Effector memory CD4-positive, alpha-beta T cell (primary cell): ENCODE data around the gene POLR2M.

ENCODE experiments used
- DNase-seq, 3 donors: peaks; one replicate each; pipeline ENCODE4 v3.0.0-alpha.2; 2020
- H3K27ac ChIP-seq: 2 replicates; pipeline ENCODE4 v1.7.0; 2013; ENCODE audit warnings: mild to moderate bottlenecking, low read length, moderate library complexity; ENCODE audit not compliant: insufficient read depth, poor library complexity, severe bottlenecking
- H3K27me3 ChIP-seq: replicated peaks from 2 replicates; pipeline ENCODE4 v1.7.0; 2013; ENCODE audit warnings: mild to moderate bottlenecking, low read length; ENCODE audit not compliant: insufficient read depth, control insufficient read depth, poor library complexity, severe bottlenecking
- H3K36me3 ChIP-seq: 2 replicates; pipeline ENCODE4 v1.7.0; 2013; ENCODE audit warnings: mild to moderate bottlenecking, low read length, moderate library complexity; ENCODE audit not compliant: control insufficient read depth, insufficient read depth
- H3K4me1 ChIP-seq: 2 replicates; pipeline ENCODE4 v1.7.0; 2013; ENCODE audit warnings: low read length, mild to moderate bottlenecking; ENCODE audit not compliant: control insufficient read depth, insufficient read depth, poor library complexity, severe bottlenecking
- H3K4me3 ChIP-seq: 2 replicates; pipeline ENCODE4 v1.7.0; 2013; ENCODE audit warnings: low read length, low read depth, mild to moderate bottlenecking; ENCODE audit not compliant: insufficient read depth, poor library complexity, severe bottlenecking
- H3K9me3 ChIP-seq: 2 replicates; pipeline ENCODE4 v1.7.0; 2013; ENCODE audit warnings: mild to moderate bottlenecking, low read length, moderate library complexity; ENCODE audit not compliant: control insufficient read depth
- total RNA-seq, 3 donors: gene quantifications; one replicate each; lab custom pipeline; 2026; lab: John Stamatoyannopoulos, UW

Gene POLR2M
- 16.2 to 26.6 (median 18.4) reads per million in 3 donors for total RNA-seq

DNA sequence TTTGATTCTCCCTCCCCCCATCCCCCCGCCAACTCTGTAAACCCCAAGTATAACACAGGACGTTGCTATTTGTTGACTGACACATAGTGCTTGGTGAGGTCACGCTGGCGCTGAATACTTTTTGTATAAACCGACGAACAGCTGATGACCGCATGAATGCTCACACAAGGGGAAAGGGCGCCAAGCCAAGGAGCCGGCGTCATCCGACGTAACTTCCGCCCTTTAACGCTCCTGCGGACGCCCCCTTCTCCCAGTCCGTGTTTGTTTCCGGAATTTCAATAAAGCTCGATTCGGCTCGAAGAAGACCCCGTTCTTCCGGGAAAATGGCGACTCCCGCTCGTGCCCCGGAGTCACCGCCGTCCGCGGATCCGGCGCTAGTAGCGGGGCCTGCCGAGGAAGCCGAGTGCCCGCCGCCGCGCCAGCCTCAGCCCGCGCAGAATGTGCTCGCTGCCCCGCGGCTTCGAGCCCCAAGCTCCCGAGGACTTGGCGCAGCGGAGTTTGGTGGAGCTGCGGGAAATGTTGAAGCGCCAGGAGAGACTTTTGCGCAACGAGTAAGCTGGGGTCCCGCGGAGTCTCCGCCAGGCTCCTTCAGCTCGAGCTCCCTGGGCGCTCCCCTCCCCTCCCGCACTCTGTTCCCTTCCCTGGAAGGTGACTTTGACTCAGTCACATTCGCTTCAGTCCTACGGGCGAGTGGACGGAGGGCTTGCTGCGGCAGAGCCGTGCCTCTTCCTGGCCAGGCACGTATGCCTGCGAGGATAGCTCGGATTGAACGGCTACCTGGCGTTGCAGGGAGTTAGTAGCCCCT, at the start of gene POLR2M:
TSS of gene POLR2M (plus strand) at position 310 of the 805 bp plus-strand sequence. CDS start at position 439, 129 bp downstream.
- H3K4me1 ChIP-seq, result peaks cover 23% of the 10 kb centered on the region

GRCh38 chr15:57657619-57658018, 48.9 kb upstream of the POLR2M start:
- no peaks in the 10 kb centered on the region for H3K4me1 ChIP-seq
- no peak overlapping the region for H3K27ac ChIP-seq
- no peak overlapping the region for H3K4me3 ChIP-seq
- H3K9me3 ChIP-seq, result no peaks in the 10 kb centered on the region
- DNase-seq, result no peak
- no peaks in the 10 kb centered on the region for H3K27me3 ChIP-seq
- H3K36me3 ChIP-seq, result no peaks in the 10 kb centered on the region

More for the DNA sequence above, at the start of gene POLR2M:
- H3K27me3 ChIP-seq, result no peaks in the 10 kb centered on the region
- peak within 1 kb of the TSS; percentile 89 for H3K27ac ChIP-seq
- peak; percentile 84 to 87 (median 86) for DNase-seq
- H3K36me3 ChIP-seq, result peaks cover 20% of the 10 kb centered on the region
- no peaks in the 10 kb centered on the region for H3K9me3 ChIP-seq
- H3K4me3 ChIP-seq, result peak within 1 kb of the TSS; percentile 72

GRCh38 chr15:57662091-57662744, 44.3 kb upstream of the POLR2M start:
- H3K36me3 ChIP-seq, result no peaks in the 10 kb centered on the region
- no peak for DNase-seq
- no peak overlapping the region for H3K27ac ChIP-seq
- H3K4me3 ChIP-seq, result no peak overlapping the region
- H3K4me1 ChIP-seq, result no peaks in the 10 kb centered on the region
- no peaks in the 10 kb centered on the region for H3K9me3 ChIP-seq
- peaks cover 3% of the 10 kb centered on the region for H3K27me3 ChIP-seq

DNA sequence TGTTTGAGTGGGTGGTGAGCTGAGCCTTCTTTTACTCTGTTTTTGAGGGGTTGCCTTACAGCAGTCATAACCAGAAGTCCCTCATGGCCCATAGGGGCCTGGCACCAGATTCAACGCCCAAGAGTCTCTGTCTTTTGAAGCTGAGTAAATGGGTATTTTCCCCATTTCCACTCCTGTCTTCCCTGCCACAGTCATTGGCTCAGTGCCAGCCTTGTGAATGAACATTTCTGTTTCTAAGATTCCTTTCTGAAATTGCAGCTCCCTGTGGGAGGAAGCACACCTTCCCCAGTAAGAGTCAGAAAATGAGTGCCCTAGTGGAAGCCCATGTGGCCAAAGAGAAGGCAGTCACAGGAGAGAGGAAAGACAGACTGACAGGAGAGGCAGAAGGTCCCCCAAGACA, 43.7 kb upstream of the POLR2M start:
- no peak overlapping the region for H3K27ac ChIP-seq
- no peaks in the 10 kb centered on the region for H3K36me3 ChIP-seq
- DNase-seq, result no peak
- no peak overlapping the region for H3K4me3 ChIP-seq
- H3K27me3 ChIP-seq, result peaks cover 3% of the 10 kb centered on the region
- no peaks in the 10 kb centered on the region for H3K4me1 ChIP-seq
- H3K9me3 ChIP-seq, result no peaks in the 10 kb centered on the region

DNA sequence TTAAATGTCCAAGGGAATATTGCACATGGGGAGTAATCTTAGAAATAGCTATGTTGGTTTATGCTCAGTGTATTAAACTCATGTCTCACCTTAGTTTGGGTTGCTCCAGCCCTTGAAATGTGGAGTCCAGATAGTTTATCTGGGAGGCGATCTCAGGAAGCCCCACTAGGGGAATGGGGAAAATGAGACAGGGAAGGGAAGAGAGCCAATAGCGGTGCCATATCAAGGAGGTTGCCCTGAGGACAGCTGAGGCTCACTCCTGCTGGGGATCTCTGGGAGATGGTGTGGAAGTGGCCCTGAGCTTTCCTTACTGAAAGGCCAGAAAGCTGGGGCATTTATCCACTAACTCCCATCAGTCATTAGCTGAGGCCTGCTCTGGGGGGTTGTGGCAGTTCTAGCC, 43.3 kb upstream of the POLR2M start:
- H3K4me1 ChIP-seq, result no peaks in the 10 kb centered on the region
- H3K4me3 ChIP-seq, result no peak overlapping the region
- peaks cover 3% of the 10 kb centered on the region for H3K27me3 ChIP-seq
- no peak for DNase-seq
- no peaks in the 10 kb centered on the region for H3K9me3 ChIP-seq
- H3K27ac ChIP-seq, result no peak overlapping the region
- no peaks in the 10 kb centered on the region for H3K36me3 ChIP-seq

- H3K4me1 ChIP-seq, result no peaks in the 10 kb centered on the region
These were observed 41.3 kb upstream of the POLR2M start for GRCh38 chr15:57665194-57665593.

DNA sequence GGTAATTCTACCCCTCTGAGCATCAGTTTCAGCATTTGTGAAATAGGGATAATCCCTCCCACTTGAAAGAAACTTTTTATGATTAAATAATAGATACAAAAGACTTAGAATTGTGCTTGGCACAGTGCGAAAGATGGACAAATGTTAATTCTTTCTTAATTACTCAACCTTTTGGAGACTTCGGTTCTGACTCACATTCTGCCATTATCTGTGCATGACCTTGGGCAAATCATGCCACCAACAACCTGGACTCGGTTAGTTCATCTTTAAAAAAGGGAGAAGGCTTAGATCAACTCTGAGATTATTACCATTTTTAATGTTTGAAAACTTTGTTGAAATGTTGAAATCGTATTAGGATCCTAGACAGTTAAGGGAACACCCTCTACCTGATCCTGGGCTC, 40.6 kb upstream of the POLR2M start:
- DNase-seq, result no peak
- H3K27ac ChIP-seq, result no peak overlapping the region
- H3K27me3 ChIP-seq, result peaks cover 3% of the 10 kb centered on the region
- no peaks in the 10 kb centered on the region for H3K9me3 ChIP-seq
- no peaks in the 10 kb centered on the region for H3K36me3 ChIP-seq
- H3K4me1 ChIP-seq, result no peaks in the 10 kb centered on the region
- no peak overlapping the region for H3K4me3 ChIP-seq

More at GRCh38 chr15:57665194-57665593, 41.3 kb upstream of the POLR2M start:
- Histone ChIP-seq H3K4me3 (no peak overlapping the region), H3K36me3 (no peaks in the 10 kb centered on the region), H3K27ac (no peak overlapping the region), H3K27me3 (peaks cover 3% of the 10 kb centered on the region), H3K9me3 (no peaks in the 10 kb centered on the region)
- DNase-seq, result no peak

DNA sequence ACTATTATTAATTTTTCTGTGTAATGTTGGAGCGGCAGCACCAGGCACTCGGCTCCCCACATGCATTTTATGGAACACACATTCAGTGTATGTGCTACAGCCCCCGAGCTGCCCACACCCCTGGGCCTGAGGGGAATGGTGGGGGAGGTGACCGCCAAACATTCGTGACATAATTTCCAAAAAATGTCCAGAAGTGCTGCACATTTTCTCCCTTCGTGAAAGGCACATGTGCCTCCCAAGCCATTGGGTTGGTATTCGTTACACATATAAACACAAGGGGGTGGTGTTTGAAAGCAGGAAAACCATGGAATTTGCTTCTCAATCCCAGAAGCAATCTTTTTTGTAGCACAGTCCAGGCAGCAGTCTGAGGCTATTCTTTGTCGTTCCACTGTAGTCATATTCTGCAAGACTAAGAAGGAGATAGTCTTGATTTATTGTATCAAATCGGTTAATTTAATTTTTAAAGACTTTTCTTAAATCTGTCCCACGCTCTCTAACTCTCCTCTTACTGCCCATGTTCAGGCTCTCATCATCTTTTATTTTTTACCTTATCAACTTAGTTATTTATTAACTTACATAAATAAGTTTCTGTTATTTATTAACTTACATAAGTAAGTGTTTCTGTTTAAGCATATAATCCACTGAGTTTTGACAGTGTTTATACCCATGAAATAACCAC, 39.2 kb upstream of the POLR2M start:
- H3K4me3 ChIP-seq, result no peak overlapping the region
- H3K9me3 ChIP-seq, result no peaks in the 10 kb centered on the region
- peaks cover 3% of the 10 kb centered on the region for H3K27me3 ChIP-seq
- no peak overlapping the region for H3K27ac ChIP-seq
- DNase-seq, result no peak
- H3K4me1 ChIP-seq, result no peaks in the 10 kb centered on the region
- H3K36me3 ChIP-seq, result no peaks in the 10 kb centered on the region

DNA sequence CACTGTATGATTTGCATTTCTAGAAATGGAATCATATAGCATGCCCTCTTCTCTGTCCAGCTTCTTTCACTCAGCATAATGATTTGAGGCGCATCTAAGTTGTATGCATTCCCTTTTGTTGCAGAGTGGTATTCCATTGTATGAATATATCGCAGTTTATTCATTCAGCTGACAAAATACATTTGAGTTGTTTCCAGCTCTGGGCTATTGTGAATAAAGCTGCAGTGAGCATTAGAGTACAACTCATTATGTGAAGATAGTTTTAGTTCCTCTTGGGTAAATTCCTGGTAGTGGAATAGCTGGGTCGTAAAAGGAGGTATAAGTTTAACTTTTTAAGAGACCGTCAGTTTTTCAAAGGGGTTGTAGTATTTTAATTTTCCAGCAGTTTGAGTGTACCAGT, 38.5 kb upstream of the POLR2M start:
- Histone ChIP-seq H3K36me3 (no peaks in the 10 kb centered on the region), H3K27me3 (peaks cover 3% of the 10 kb centered on the region), H3K4me3 (no peak overlapping the region), H3K9me3 (no peaks in the 10 kb centered on the region), H3K27ac (no peak overlapping the region), H3K4me1 (no peaks in the 10 kb centered on the region)
- no peak for DNase-seq

DNA sequence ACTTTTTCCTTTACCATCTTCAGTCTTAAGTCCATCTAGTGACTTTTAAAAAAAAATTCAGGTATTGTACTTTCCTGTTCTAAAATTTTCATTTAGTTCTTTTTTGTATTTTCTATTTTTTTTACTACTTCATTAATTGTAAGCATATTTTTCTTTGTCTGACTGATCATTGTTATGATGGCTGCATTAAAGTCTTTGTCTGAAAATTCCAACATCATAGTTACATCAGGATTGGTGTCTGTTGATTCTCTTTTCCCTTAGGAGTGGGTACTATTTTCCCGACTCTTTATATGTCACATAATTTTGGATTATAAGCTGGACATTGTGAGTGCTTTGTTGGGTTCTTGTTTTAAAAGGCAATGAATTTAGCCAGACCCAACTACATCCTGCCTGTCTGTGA, 34.9 kb upstream of the POLR2M start:
- no peaks in the 10 kb centered on the region for H3K4me1 ChIP-seq
- no peak for DNase-seq
- no peak overlapping the region for H3K27ac ChIP-seq
- H3K9me3 ChIP-seq, result no peaks in the 10 kb centered on the region
- no peaks in the 10 kb centered on the region for H3K36me3 ChIP-seq
- no peaks in the 10 kb centered on the region for H3K27me3 ChIP-seq
- no peak overlapping the region for H3K4me3 ChIP-seq
